ENCODE measurements around the gene KCNQ1. TPM values are rescaled to one million over a fixed set of nuclear protein-coding genes. Genes with fewer than 3 reads are reported as not detected.

KCNQ1 gene
- polyA plus RNA-seq, 1 donor from 2014 or later, result not detected

DNA sequence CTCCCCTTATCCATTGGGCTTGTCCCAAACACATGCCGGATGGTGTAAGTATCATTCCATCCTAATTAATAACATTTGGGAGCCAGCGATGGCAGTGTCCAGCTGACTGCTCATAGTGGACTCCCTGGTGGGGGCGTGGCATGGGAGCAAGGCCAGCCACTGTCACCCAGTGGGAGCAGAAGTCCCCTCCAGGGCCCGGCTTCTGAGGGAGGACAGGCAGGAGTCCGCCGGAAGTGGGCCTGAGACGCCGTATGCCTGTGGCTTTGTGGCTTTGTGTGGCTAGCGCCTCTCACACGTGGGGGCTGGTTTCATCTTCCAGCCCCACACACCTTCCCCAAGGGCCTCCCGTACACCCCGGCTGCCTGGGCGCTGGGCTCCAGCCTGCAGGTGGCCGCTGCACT lies 124.5 kb downstream of the KCNQ1 start:
- no peaks in the 10 kb centered on the region for H3K9me3 ChIP-seq (ENCODE audit: low read length)
- no peaks in the 10 kb centered on the region for H3K27me3 ChIP-seq (ENCODE audit: insufficient read depth, low read depth, low read length)
- H3K9ac ChIP-seq (ENCODE audit: low read length), result no peak overlapping the region
- H3F3A ChIP-seq (ENCODE audit: insufficient read depth, low read length, poor library complexity, severe bottlenecking), result no peaks in the 10 kb centered on the region
- no peak overlapping the region for H3K4me3 ChIP-seq (ENCODE audit: low read length)
- H3K27ac ChIP-seq (ENCODE audit: low read length), result no peak overlapping the region
- H3K4me2 ChIP-seq (ENCODE audit: low read length), result no peak overlapping the region
- H2AFZ ChIP-seq (ENCODE audit: low read depth, low read length), result no peak overlapping the region
- no peaks in the 10 kb centered on the region for H3K36me3 ChIP-seq (ENCODE audit: insufficient read depth, low read length)
- H4K20me1 ChIP-seq (ENCODE audit: insufficient read depth), result no peaks in the 10 kb centered on the region
- H3K9me2 ChIP-seq (ENCODE audit: insufficient read depth, low read length), result no peaks in the 10 kb centered on the region
- no peaks in the 10 kb centered on the region for H3K79me2 ChIP-seq (replicated peaks; ENCODE audit: insufficient read depth, low read length)
- TF ChIP-seq EZH2 (IDR thresholded peaks at IDR 0.05; ENCODE audit: borderline replicate concordance, insufficient read depth, low read length, poor library complexity, severe bottlenecking) (no peak), EP300 (conservative IDR thresholded peaks at IDR 0.05; ENCODE audit: poor library complexity, severe bottlenecking) (no peak), CTCF (IDR thresholded peaks at IDR 0.05; ENCODE audit: poor library complexity, severe bottlenecking) (no peak), TAF1 (IDR thresholded peaks at IDR 0.05; ENCODE audit: low read depth) (no peak), POLR2AphosphoS5 (IDR thresholded peaks at IDR 0.05) (no peak), SMC3 (conservative IDR thresholded peaks at IDR 0.05; ENCODE audit: poor library complexity) (no peak), RAD21 (conservative IDR thresholded peaks at IDR 0.05) (no peak), MXI1 (conservative IDR thresholded peaks at IDR 0.05; ENCODE audit: poor library complexity, severe bottlenecking) (no peak)
- TF ChIP-seq, protein P1, sequence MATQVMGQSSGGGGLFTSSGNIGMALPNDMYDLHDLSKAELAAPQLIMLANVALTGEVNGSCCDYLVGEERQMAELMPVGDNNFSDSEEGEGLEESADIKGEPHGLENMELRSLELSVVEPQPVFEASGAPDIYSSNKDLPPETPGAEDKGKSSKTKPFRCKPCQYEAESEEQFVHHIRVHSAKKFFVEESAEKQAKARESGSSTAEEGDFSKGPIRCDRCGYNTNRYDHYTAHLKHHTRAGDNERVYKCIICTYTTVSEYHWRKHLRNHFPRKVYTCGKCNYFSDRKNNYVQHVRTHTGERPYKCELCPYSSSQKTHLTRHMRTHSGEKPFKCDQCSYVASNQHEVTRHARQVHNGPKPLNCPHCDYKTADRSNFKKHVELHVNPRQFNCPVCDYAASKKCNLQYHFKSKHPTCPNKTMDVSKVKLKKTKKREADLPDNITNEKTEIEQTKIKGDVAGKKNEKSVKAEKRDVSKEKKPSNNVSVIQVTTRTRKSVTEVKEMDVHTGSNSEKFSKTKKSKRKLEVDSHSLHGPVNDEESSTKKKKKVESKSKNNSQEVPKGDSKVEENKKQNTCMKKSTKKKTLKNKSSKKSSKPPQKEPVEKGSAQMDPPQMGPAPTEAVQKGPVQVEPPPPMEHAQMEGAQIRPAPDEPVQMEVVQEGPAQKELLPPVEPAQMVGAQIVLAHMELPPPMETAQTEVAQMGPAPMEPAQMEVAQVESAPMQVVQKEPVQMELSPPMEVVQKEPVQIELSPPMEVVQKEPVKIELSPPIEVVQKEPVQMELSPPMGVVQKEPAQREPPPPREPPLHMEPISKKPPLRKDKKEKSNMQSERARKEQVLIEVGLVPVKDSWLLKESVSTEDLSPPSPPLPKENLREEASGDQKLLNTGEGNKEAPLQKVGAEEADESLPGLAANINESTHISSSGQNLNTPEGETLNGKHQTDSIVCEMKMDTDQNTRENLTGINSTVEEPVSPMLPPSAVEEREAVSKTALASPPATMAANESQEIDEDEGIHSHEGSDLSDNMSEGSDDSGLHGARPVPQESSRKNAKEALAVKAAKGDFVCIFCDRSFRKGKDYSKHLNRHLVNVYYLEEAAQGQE (IDR thresholded peaks at IDR 0.05; ENCODE audit: borderline replicate concordance), result no peak

GRCh38 chr11:2569731-2570210 lies 125.0 kb downstream of the KCNQ1 start:
- H3K4me2 ChIP-seq (ENCODE audit: low read length), result no peak overlapping the region
- no peaks in the 10 kb centered on the region for H3K9me2 ChIP-seq (ENCODE audit: insufficient read depth, low read length)
- no peak overlapping the region for H3K27ac ChIP-seq (ENCODE audit: low read length)
- TF ChIP-seq CTCF (IDR thresholded peaks at IDR 0.05; ENCODE audit: poor library complexity, severe bottlenecking), result no peak
- no peak for TF ChIP-seq MXI1 (conservative IDR thresholded peaks at IDR 0.05; ENCODE audit: poor library complexity, severe bottlenecking)
- TF ChIP-seq EZH2 (IDR thresholded peaks at IDR 0.05; ENCODE audit: borderline replicate concordance, insufficient read depth, low read length, poor library complexity, severe bottlenecking), result no peak
- TF ChIP-seq TAF1 (IDR thresholded peaks at IDR 0.05; ENCODE audit: low read depth), result no peak
- TF ChIP-seq, protein P1 (IDR thresholded peaks at IDR 0.05; ENCODE audit: borderline replicate concordance), result no peak
- no peak for TF ChIP-seq EP300 (conservative IDR thresholded peaks at IDR 0.05; ENCODE audit: poor library complexity, severe bottlenecking)
- no peak for TF ChIP-seq SMC3 (conservative IDR thresholded peaks at IDR 0.05; ENCODE audit: poor library complexity)
- H3K9me3 ChIP-seq (ENCODE audit: low read length), result no peaks in the 10 kb centered on the region
- H3K9ac ChIP-seq (ENCODE audit: low read length), result no peak overlapping the region
- no peaks in the 10 kb centered on the region for H3K27me3 ChIP-seq (ENCODE audit: insufficient read depth, low read depth, low read length)
- no peak overlapping the region for H3K4me3 ChIP-seq (ENCODE audit: low read length)
- no peaks in the 10 kb centered on the region for H4K20me1 ChIP-seq (ENCODE audit: insufficient read depth)
- no peaks in the 10 kb centered on the region for H3F3A ChIP-seq (ENCODE audit: insufficient read depth, low read length, poor library complexity, severe bottlenecking)
- no peaks in the 10 kb centered on the region for H3K79me2 ChIP-seq (replicated peaks; ENCODE audit: insufficient read depth, low read length)
- H3K36me3 ChIP-seq (ENCODE audit: insufficient read depth, low read length), result no peaks in the 10 kb centered on the region
- H2AFZ ChIP-seq (ENCODE audit: low read depth, low read length), result no peak overlapping the region

All from neural cell (in vitro differentiated cells).